Kidney (tissue), 14 donors: ENCODE measurements around the gene TNS4. TPM values are rescaled to one million over a fixed set of nuclear protein-coding genes. Genes with fewer than 3 reads are reported as not detected.

ENCODE experiments used
- DNase-seq, 5 donors: peaks; one replicate each; pipeline ENCODE4 v3.0.0-alpha.2; 2013 to 2020
- FAIRE-seq: peaks from 2 replicates; lab custom pipeline; 2012; peaks lifted over from hg19 to GRCh38; lab: Jason Lieb, UNC
- H3K27ac ChIP-seq, 2 donors: one replicate each; pipeline ENCODE4 v1.7.0; 2013; ENCODE audit warnings: low read depth in 2 of 2, low read length in 2 of 2, inconsistent platforms in 1 of 2
- H3K27me3 ChIP-seq: one replicate; pipeline ENCODE4 v1.7.1; 2013; ENCODE audit warnings: low read length, inconsistent platforms; ENCODE audit not compliant: control insufficient read depth, insufficient read depth
- H3K36me3 ChIP-seq, 3 donors: one replicate each; pipeline versions ENCODE4 v1.7.0 to v1.7.1; 2013; ENCODE audit warnings: low read length in 3 of 3, control low read depth in 1 of 3, inconsistent platforms in 1 of 3; ENCODE audit not compliant: insufficient read depth in 3 of 3, control insufficient read depth in 2 of 3
- H3K4me1 ChIP-seq, 3 donors: one replicate each; pipeline versions ENCODE4 v1.7.0 to v1.7.1; 2013; ENCODE audit warnings: low read length in 3 of 3, inconsistent platforms in 1 of 3, low read depth in 1 of 3; ENCODE audit not compliant: control insufficient read depth in 2 of 3, insufficient read depth in 2 of 3
- H3K4me3 ChIP-seq, 3 donors: one replicate each; pipeline versions ENCODE4 v1.7.0 to v1.8.1; 2013; ENCODE audit warnings: low read length in 3 of 3, control low read depth in 1 of 3, inconsistent platforms in 1 of 3
- H3K9ac ChIP-seq, 3 donors: one replicate each; pipeline versions ENCODE4 v1.7.0 to v1.7.1; 2013; ENCODE audit warnings: low read length in 3 of 3, control low read depth in 1 of 3, inconsistent platforms in 1 of 3
- H3K9me3 ChIP-seq, 3 donors: one replicate each; pipeline versions ENCODE4 v1.7.0 to v1.7.1; 2013; ENCODE audit warnings: low read length in 3 of 3, control low read depth in 1 of 3, inconsistent platforms in 1 of 3; ENCODE audit not compliant: control insufficient read depth in 2 of 3, insufficient read depth in 1 of 3
- intact Hi-C: fragments of 100-400 bp; cut with DNase I; formaldehyde crosslinking; loops from one replicate; pipeline ENCODE4 v1.11.1; 2022
- polyA plus RNA-seq: library from polyadenylated mRNA; stranded (reverse); fragments of 350-450 nt; fragmentation: Illumina TruSeq; extraction: RNeasy Lipid Tissue Mini Kit (QIAGEN cat#74804); gene quantifications from one replicate; pipeline ENCODE4 v1.2.3, GENCODE V29; 2014; ENCODE audit warnings: low read depth, low replicate concordance; ENCODE audit not compliant: insufficient read depth
- total RNA-seq: library from RNA; stranded (reverse); fragmentation: NEBNext Ultra II Directional; extraction: Animal tissue kit (Norgen Biotek cat#: 25700); gene quantifications from one replicate; pipeline ENCODE4 v1.2.1, GENCODE V29; 2021
- TF ChIP-seq, protein P1 (sequence below): IDR thresholded peaks from 3 replicates; pipeline ENCODE4 v1.5.1; 2012; ENCODE audit warnings: mild to moderate bottlenecking, moderate library complexity, borderline replicate concordance; ENCODE audit not compliant: insufficient read depth; ENCODE audit errors: extremely low read depth
- donor health status: control.
- donor health status: control.
- donor health status: control.
- donor health status: control.
- donor health status: control.
- donor health status: DM: yes; HTN: yes; CAD: no.
- donor health status: Normal renal cell carcinoma (clear cell type).

The TNS4 gene
- total and polyA plus RNA-seq, 2 donors from 2014 or later, result 0.31 to 2.2 TPM

- no peak for DNase-seq
- H3K27me3 ChIP-seq, result no peaks in the 10 kb centered on the region
- H3K4me3 ChIP-seq, result no peak overlapping the region
- H3K27ac ChIP-seq, result peak overlapping the region; percentile 69 to 79
- intact Hi-C loops, result loop anchor here (10.0 kb wide), 1 partner anchor 89 kb away; the partner anchor contains the start of gene IGFBP4
- H3K4me1 ChIP-seq, result peaks cover 2 to 35% (median 26%) of the 10 kb centered on the region in 3 donors
- no peak for FAIRE-seq
- no peaks in the 10 kb centered on the region for H3K36me3 ChIP-seq
- TF ChIP-seq, protein P1, sequence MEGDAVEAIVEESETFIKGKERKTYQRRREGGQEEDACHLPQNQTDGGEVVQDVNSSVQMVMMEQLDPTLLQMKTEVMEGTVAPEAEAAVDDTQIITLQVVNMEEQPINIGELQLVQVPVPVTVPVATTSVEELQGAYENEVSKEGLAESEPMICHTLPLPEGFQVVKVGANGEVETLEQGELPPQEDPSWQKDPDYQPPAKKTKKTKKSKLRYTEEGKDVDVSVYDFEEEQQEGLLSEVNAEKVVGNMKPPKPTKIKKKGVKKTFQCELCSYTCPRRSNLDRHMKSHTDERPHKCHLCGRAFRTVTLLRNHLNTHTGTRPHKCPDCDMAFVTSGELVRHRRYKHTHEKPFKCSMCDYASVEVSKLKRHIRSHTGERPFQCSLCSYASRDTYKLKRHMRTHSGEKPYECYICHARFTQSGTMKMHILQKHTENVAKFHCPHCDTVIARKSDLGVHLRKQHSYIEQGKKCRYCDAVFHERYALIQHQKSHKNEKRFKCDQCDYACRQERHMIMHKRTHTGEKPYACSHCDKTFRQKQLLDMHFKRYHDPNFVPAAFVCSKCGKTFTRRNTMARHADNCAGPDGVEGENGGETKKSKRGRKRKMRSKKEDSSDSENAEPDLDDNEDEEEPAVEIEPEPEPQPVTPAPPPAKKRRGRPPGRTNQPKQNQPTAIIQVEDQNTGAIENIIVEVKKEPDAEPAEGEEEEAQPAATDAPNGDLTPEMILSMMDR, result no peak
- no peaks in the 10 kb centered on the region for H3K9me3 ChIP-seq
- peak overlapping the region in 1 of 3 donors; percentile 41 for H3K9ac ChIP-seq
Measured at GRCh38 chr17:40533896-40534295, 32.5 kb upstream of the TNS4 start.

- Histone ChIP-seq H3K4me3 (no peak overlapping the region), H3K4me1 (peaks cover 2 to 28% (median 21%) of the 10 kb centered on the region in 3 donors), H3K27ac (peak overlapping the region in 1 of 2 donors; percentile 15), H3K9ac (peak overlapping the region in 1 of 3 donors; percentile 53), H3K36me3 (no peaks in the 10 kb centered on the region), H3K27me3 (no peaks in the 10 kb centered on the region), H3K9me3 (no peaks in the 10 kb centered on the region)
- FAIRE-seq (no peak), DNase-seq (peak in 1 of 5 donors; percentile 41)
- TF ChIP-seq, protein P1, result no peak
- intact Hi-C loops, result loop anchor here (10.0 kb wide), 1 partner anchor 88 kb away; the partner anchor contains the start of gene IGFBP4
Measured at GRCh38 chr17:40532520-40533253, 31.3 kb upstream of the TNS4 start.

DNA sequence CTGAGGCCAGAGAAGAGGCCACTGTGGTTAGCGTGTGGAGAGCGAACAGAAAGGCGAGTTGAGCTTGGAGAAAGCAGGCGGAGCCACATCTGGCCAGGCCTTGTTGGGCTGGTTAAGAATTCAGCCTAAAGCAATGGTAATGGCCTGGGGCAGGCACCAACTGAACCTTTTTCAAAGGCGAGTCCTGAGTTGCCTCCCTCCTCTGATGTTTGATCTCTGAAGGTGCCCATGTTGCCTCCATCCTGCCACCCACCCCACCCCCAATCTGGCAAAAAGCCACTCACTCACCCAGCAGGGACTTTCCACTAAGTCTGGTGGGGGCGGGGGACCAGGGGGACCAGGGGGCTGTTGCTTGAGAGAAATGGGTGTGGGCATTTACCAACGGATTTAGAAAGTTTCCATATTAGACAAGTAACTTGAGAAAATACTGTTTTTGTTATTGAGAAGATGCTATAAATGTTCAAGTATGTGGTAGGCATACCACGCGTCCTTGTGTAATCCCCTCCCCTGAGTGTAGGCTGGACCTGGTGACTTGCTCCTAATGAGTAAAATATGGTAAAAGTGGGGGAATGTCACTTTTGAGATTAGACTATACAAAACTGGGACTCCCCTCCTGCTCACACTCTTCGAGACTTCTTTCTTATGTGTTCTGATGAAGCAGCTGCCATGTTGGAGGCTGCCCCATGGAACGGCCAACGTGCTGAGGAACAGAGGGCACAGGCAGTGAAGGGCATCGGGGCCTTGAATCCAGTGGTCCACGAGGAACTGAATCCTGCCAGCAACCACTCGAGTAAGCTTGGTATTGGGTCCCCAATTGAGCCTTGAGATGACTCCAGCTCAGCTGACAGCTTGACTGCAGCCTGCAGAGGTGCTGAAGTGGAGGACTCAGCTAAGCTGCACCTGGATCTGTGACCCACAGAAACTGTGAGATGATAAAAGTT lies 29.9 kb upstream of the TNS4 start:
- FAIRE-seq (no peak), DNase-seq (no peak)
- Histone ChIP-seq H3K9ac (no peak overlapping the region), H3K36me3 (no peaks in the 10 kb centered on the region), H3K4me1 (peaks cover 2 to 21% (median 21%) of the 10 kb centered on the region in 3 donors), H3K27ac (no peak overlapping the region), H3K9me3 (no peaks in the 10 kb centered on the region), H3K27me3 (no peaks in the 10 kb centered on the region), H3K4me3 (no peak overlapping the region)
- intact Hi-C loops, result loop anchor here (10.0 kb wide), 1 partner anchor 87 kb away; the partner anchor contains the start of gene IGFBP4
- TF ChIP-seq, protein P1, result no peak
